ENCODE results near the gene DENND1A.
"Not testable (repeated sequence)": the region's sequence is repeated elsewhere in the genome, so short reads cannot be mapped to it uniquely, and the experiment has no call there.

Gene DENND1A

GRCh38 chr9:123643518-123643917, 286.4 kb downstream of the DENND1A start:
- DNase-seq, result no peak

- no peak for DNase-seq
Observed at GRCh38 chr9:123642291-123643278, 287.3 kb downstream of the DENND1A start.

GRCh38 chr9:123640792-123641222, 289.1 kb downstream of the DENND1A start:
- DNase-seq, result no peak

GRCh38 chr9:123639743-123640142, 290.2 kb downstream of the DENND1A start:
- no peak for DNase-seq

GRCh38 chr9:123637945-123638634, 291.8 kb downstream of the DENND1A start:
- DNase-seq, result peak; percentile 70 to 80

- DNase-seq, result no peak
Observed at GRCh38 chr9:123637606-123637944, 292.4 kb downstream of the DENND1A start.

- not testable (repeated sequence) for DNase-seq
Observed at GRCh38 chr9:123636805-123637204, 293.1 kb downstream of the DENND1A start.

- DNase-seq, result no peak
Observed at GRCh38 chr9:123631862-123632261, 298.1 kb downstream of the DENND1A start.

GRCh38 chr9:123630233-123630632, 299.7 kb downstream of the DENND1A start:
- no peak for DNase-seq

- DNase-seq, result no peak
Observed at GRCh38 chr9:123629531-123629930, 300.4 kb downstream of the DENND1A start.

- DNase-seq, result no peak
Observed at GRCh38 chr9:123622711-123623241, 307.1 kb downstream of the DENND1A start.

GRCh38 chr9:123620239-123620638, 309.7 kb downstream of the DENND1A start:
- no peak for DNase-seq

- no peak for DNase-seq
Observed at GRCh38 chr9:123617952-123618678, 311.8 kb downstream of the DENND1A start.

- no peak for DNase-seq
Observed at GRCh38 chr9:123617286-123617685, 312.6 kb downstream of the DENND1A start.

- DNase-seq, result no peak
Observed at GRCh38 chr9:123616707-123617106, 313.2 kb downstream of the DENND1A start.

GRCh38 chr9:123615381-123615780, 314.5 kb downstream of the DENND1A start:
- no peak for DNase-seq

- no peak for DNase-seq
Observed at GRCh38 chr9:123614306-123615263, 315.3 kb downstream of the DENND1A start.

GRCh38 chr9:123611226-123611625, 318.7 kb downstream of the DENND1A start:
- no peak for DNase-seq

- DNase-seq, result no peak
Observed at GRCh38 chr9:123609844-123610243, 320.1 kb downstream of the DENND1A start.

GRCh38 chr9:123608104-123608503, 321.8 kb downstream of the DENND1A start:
- no peak for DNase-seq

GRCh38 chr9:123607479-123607878, 322.4 kb downstream of the DENND1A start:
- DNase-seq, result no peak

GRCh38 chr9:123606141-123606540, 323.8 kb downstream of the DENND1A start:
- no peak for DNase-seq

All from AML-193 (cell line).